Neural crest cell (in vitro differentiated cells): ENCODE measurements around the gene HAPLN2. TPM values are rescaled to one million over a fixed set of nuclear protein-coding genes. Genes with fewer than 3 reads are reported as not detected.

Experiments
- DNase-seq: peaks from one replicate; pipeline ENCODE4 v3.0.0; 2021; ENCODE audit warnings: low read depth, mixed read lengths, low spot score
- H3K27ac Mint-ChIP-seq: one replicate; pipeline ENCODE4 v1.8.0; 2021; ENCODE audit warnings: mild to moderate bottlenecking, mixed read lengths; ENCODE audit not compliant: unreplicated experiment
- H3K27me3 Mint-ChIP-seq: 2 replicates; pipeline ENCODE4 v1.8.0; 2021; ENCODE audit warnings: low read depth, mild to moderate bottlenecking, mixed read lengths
- H3K36me3 Mint-ChIP-seq: 2 replicates; pipeline ENCODE4 v1.8.0; 2021; ENCODE audit warnings: low read depth, mild to moderate bottlenecking, mixed read lengths
- H3K4me1 Mint-ChIP-seq: 2 replicates; pipeline ENCODE4 v1.8.0; 2021; ENCODE audit warnings: mixed read lengths
- H3K4me3 Mint-ChIP-seq: one replicate; pipeline ENCODE4 v1.8.0; 2021; ENCODE audit warnings: mild to moderate bottlenecking, mixed read lengths
- H3K9me3 Mint-ChIP-seq: 2 replicates; pipeline ENCODE4 v1.8.0; 2021; ENCODE audit warnings: mixed read lengths
- total RNA-seq: library from RNA; stranded (reverse); gene quantifications from 2 replicates; pipeline ENCODE4 v1.2.1, GENCODE V29; 2021
- TF ChIP-seq, protein P1 (sequence below): fragments of 200-600 bp; sonication (generic); conservative IDR thresholded peaks from 2 replicates; pipeline ENCODE4 v1.5.0; 2021; ENCODE audit warnings: antibody characterized with exemption, mild to moderate bottlenecking

HAPLN2 gene
- total RNA-seq, 1 donor from 2014 or later: 0.70 TPM

- Mint-ChIP-seq H3K9me3 (no peaks in the 10 kb centered on the region), H3K4me1 (peaks cover 9% of the 10 kb centered on the region), H3K4me3 (no peak overlapping the region), H3K27me3 (peaks cover 86% of the 10 kb centered on the region), H3K36me3 (no peaks in the 10 kb centered on the region), H3K27ac (no peak overlapping the region)
- TF ChIP-seq, protein P1, sequence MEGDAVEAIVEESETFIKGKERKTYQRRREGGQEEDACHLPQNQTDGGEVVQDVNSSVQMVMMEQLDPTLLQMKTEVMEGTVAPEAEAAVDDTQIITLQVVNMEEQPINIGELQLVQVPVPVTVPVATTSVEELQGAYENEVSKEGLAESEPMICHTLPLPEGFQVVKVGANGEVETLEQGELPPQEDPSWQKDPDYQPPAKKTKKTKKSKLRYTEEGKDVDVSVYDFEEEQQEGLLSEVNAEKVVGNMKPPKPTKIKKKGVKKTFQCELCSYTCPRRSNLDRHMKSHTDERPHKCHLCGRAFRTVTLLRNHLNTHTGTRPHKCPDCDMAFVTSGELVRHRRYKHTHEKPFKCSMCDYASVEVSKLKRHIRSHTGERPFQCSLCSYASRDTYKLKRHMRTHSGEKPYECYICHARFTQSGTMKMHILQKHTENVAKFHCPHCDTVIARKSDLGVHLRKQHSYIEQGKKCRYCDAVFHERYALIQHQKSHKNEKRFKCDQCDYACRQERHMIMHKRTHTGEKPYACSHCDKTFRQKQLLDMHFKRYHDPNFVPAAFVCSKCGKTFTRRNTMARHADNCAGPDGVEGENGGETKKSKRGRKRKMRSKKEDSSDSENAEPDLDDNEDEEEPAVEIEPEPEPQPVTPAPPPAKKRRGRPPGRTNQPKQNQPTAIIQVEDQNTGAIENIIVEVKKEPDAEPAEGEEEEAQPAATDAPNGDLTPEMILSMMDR: no peak
- DNase-seq: peak; percentile 66
Measured at GRCh38 chr1:156652131-156652991, 33.1 kb downstream of the HAPLN2 start.

- no peak for DNase-seq
- no peaks in the 10 kb centered on the region for H3K9me3 Mint-ChIP-seq
- H3K36me3 Mint-ChIP-seq: no peaks in the 10 kb centered on the region
- peaks cover 90% of the 10 kb centered on the region for H3K27me3 Mint-ChIP-seq
- TF ChIP-seq, protein P1: no peak
- H3K27ac Mint-ChIP-seq: no peak overlapping the region
- no peak overlapping the region for H3K4me3 Mint-ChIP-seq
- H3K4me1 Mint-ChIP-seq: peaks cover 13% of the 10 kb centered on the region
Measured at GRCh38 chr1:156652992-156653355, 33.8 kb downstream of the HAPLN2 start.

- Mint-ChIP-seq H3K27me3 (peaks cover 88% of the 10 kb centered on the region), H3K4me3 (no peak overlapping the region), H3K36me3 (no peaks in the 10 kb centered on the region), H3K27ac (no peak overlapping the region), H3K9me3 (no peaks in the 10 kb centered on the region), H3K4me1 (peaks cover 21% of the 10 kb centered on the region)
- TF ChIP-seq, protein P1: no peak
- no peak for DNase-seq
Measured at GRCh38 chr1:156654700-156655099, 35.5 kb downstream of the HAPLN2 start.

DNA sequence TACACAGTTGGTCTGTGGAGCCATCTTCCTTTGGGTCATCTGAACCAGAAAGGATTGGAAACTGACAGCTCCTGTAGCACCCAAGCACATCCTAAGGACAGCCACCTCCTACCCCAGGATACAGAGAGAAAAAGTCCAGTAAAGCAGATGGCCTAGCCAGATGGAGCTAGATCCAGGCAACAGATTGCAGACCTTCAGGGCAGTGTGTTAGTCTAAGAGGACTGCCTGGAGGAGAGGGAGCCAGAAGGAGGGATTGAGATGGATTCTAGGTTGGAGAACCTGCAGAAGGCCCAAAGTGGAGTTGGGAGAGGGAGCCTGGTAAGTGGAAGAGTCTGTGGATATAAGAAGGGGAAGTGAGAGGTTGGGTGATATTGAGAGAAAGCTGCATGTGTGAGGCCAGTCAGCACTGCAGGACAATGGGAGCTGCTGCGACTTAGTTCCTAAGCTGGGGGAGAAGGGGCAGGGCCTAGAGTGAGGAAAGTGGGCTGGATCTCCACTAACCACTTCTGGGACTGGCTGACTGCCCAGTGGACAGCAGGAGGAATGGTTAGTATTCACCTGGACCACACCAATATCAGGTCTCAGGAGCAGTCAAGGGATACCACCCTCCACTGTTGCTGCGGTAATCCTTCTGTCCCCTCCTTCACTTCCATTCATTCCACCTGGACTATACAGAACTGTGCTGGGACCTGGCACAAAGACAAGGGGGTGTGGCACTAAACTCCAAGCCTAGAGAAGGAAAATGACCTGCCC, 36.1 kb downstream of the HAPLN2 start:
- Mint-ChIP-seq H3K27ac (peak overlapping the region; percentile 57), H3K9me3 (no peaks in the 10 kb centered on the region), H3K27me3 (peaks cover 89% of the 10 kb centered on the region), H3K36me3 (no peaks in the 10 kb centered on the region), H3K4me3 (peak overlapping the region; percentile 41), H3K4me1 (peaks cover 27% of the 10 kb centered on the region)
- DNase-seq: no peak
- TF ChIP-seq, protein P1: no peak

GRCh38 chr1:156655904-156656516, 36.8 kb downstream of the HAPLN2 start:
- H3K9me3 Mint-ChIP-seq: no peaks in the 10 kb centered on the region
- H3K4me1 Mint-ChIP-seq: peaks cover 34% of the 10 kb centered on the region
- TF ChIP-seq, protein P1: no peak
- no peak overlapping the region for H3K4me3 Mint-ChIP-seq
- H3K36me3 Mint-ChIP-seq: no peaks in the 10 kb centered on the region
- H3K27ac Mint-ChIP-seq: no peak overlapping the region
- peaks cover 83% of the 10 kb centered on the region for H3K27me3 Mint-ChIP-seq
- no peak for DNase-seq
